Frontal cortex (tissue), 4 donors: ENCODE data around the gene HELZ. TPM values are rescaled to one million over a fixed set of nuclear protein-coding genes. Genes with fewer than 3 reads are reported as not detected.

ENCODE experiments used
- DNase-seq, 2 donors: peaks; one replicate each; pipeline ENCODE4 v3.0.0; 2012; ENCODE audit warnings: low spot score in 2 of 2
- FAIRE-seq: peaks from 2 replicates; lab custom pipeline; 2012; peaks lifted over from hg19 to GRCh38; lab: Jason Lieb, UNC
- total RNA-seq: library from RNA; depleted of rRNA; stranded (reverse); fragments of >200 nt; gene quantifications from one replicate; pipeline ENCODE4 v1.2.3, GENCODE V29; 2014
- donor health status: control.
- donor health status: control.
- donor health status: control.

HELZ gene
- total RNA-seq, 1 donor from 2014 or later, result 37.1 TPM

GRCh38 chr17:67067571-67068482 lies 177.2 kb downstream of the HELZ start:
- DNase-seq (no peak), FAIRE-seq (no peak)

- DNase-seq, result no peak
- no peak for FAIRE-seq
Measured at GRCh38 chr17:67066717-67067116, 178.3 kb downstream of the HELZ start.

GRCh38 chr17:67063141-67063540 lies 181.9 kb downstream of the HELZ start:
- DNase-seq, result no peak
- FAIRE-seq, result no peak

GRCh38 chr17:67059372-67059771 lies 185.6 kb downstream of the HELZ start:
- FAIRE-seq (no peak), DNase-seq (no peak)

GRCh38 chr17:67058036-67058435 lies 187.0 kb downstream of the HELZ start:
- FAIRE-seq (no peak), DNase-seq (no peak)

GRCh38 chr17:67056746-67057490 lies 188.1 kb downstream of the HELZ start:
- no peak for FAIRE-seq
- no peak for DNase-seq

GRCh38 chr17:67055811-67056745 lies 188.9 kb downstream of the HELZ start:
- no peak for FAIRE-seq
- no peak for DNase-seq

GRCh38 chr17:67055041-67055443 lies 190.0 kb downstream of the HELZ start:
- no peak for FAIRE-seq
- DNase-seq, result no peak

GRCh38 chr17:67054608-67055007 lies 190.4 kb downstream of the HELZ start:
- DNase-seq (no peak), FAIRE-seq (no peak)

GRCh38 chr17:67054011-67054591 lies 190.9 kb downstream of the HELZ start:
- FAIRE-seq (no peak), DNase-seq (no peak)

- DNase-seq (no peak), FAIRE-seq (no peak)
Measured at GRCh38 chr17:67053438-67054000, 191.5 kb downstream of the HELZ start.

- no peak for FAIRE-seq
Measured at GRCh38 chr17:67052720-67053437, 192.1 kb downstream of the HELZ start.

GRCh38 chr17:67051837-67052236 lies 193.2 kb downstream of the HELZ start:
- DNase-seq, result no peak
- no peak for FAIRE-seq

More at GRCh38 chr17:67052720-67053437, 192.1 kb downstream of the HELZ start:
- no peak for DNase-seq

- DNase-seq (no peak), FAIRE-seq (no peak)
Measured at GRCh38 chr17:67051155-67051538, 193.8 kb downstream of the HELZ start.

GRCh38 chr17:67050471-67051154 lies 194.4 kb downstream of the HELZ start:
- no peak for FAIRE-seq
- no peak for DNase-seq

GRCh38 chr17:67050066-67050465 lies 194.9 kb downstream of the HELZ start:
- no peak for FAIRE-seq
- DNase-seq, result no peak

- DNase-seq, result no peak
- FAIRE-seq, result no peak
Measured at GRCh38 chr17:67049025-67049739, 195.8 kb downstream of the HELZ start.
